ENCODE measurements around the gene CDC25B.

DNA sequence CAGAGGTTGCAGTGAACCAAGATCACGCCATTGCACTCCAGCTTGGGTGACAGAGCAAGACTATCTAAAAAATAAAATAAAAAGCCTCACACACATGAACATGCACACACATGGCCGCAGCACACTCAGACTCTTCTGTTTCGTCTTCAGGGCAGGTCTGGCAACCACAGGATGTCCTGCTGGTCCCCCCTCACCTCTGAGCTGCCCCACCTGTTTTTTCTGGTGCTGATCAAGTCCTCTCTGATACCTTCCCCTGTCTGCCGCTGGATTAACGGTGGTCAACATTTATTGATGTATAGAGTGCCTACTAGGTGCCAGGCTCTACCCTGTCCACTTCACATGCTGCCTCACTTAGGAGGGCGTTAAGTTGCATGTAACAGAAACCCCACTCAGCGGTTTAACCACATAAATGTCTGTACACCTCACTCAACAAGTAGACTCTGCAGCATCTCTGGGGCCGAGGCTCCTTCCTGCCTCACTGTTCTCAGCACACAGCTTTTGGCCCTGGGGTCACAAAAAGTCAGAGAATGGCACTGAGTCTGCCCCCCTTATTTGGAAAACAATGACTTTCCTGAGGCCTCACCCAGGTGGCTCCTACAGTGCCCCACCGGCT is 19.7 kb downstream of the CDC25B start:
- TF ChIP-seq, protein P1, sequence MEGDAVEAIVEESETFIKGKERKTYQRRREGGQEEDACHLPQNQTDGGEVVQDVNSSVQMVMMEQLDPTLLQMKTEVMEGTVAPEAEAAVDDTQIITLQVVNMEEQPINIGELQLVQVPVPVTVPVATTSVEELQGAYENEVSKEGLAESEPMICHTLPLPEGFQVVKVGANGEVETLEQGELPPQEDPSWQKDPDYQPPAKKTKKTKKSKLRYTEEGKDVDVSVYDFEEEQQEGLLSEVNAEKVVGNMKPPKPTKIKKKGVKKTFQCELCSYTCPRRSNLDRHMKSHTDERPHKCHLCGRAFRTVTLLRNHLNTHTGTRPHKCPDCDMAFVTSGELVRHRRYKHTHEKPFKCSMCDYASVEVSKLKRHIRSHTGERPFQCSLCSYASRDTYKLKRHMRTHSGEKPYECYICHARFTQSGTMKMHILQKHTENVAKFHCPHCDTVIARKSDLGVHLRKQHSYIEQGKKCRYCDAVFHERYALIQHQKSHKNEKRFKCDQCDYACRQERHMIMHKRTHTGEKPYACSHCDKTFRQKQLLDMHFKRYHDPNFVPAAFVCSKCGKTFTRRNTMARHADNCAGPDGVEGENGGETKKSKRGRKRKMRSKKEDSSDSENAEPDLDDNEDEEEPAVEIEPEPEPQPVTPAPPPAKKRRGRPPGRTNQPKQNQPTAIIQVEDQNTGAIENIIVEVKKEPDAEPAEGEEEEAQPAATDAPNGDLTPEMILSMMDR (IDR thresholded peaks at IDR 0.05), result no peak
- TF ChIP-seq POLR2A (IDR thresholded peaks at IDR 0.05), result no peak
